B cell (primary cell): Measurements from ENCODE around the gene CACHD1.

ENCODE experiments used
- CTCF ChIP-seq: fragments of 200-600 bp; IDR thresholded peaks from one replicate; pipeline ENCODE4 v1.8.0; 2022; ENCODE audit warnings: antibody characterized with exemption, mild to moderate bottlenecking
- EZH2 ChIP-seq: IDR thresholded peaks from 2 replicates; pipeline ENCODE4 v1.6.1; 2012; ENCODE audit warnings: borderline replicate concordance, low read depth, mild to moderate bottlenecking, moderate library complexity, low read length; ENCODE audit not compliant: insufficient read depth, poor library complexity, severe bottlenecking

GRCh38 chr1:64595871-64596515 lies 126.1 kb downstream of the CACHD1 start:
- TF ChIP-seq CTCF (no peak), EZH2 (no peak)
